Measurements from ENCODE around the gene PSMA8.

Gene PSMA8

GRCh38 chr18:26133652-26134051, at the start of gene PSMA8:
TSS of gene PSMA8 (plus strand) at chr18:26133869. CDS start at chr18:26133966, 97 bp downstream.
- Histone ChIP-seq H3K4me1 (ENCODE audit: control insufficient read depth, insufficient read depth, low read length) (no peaks in the 10 kb centered on the region), H3K9me3 (ENCODE audit: control insufficient read depth in 2 of 2, low read length in 2 of 2) (no peaks in the 10 kb centered on the region), H3K4me3 (ENCODE audit: low read length in 2 of 2) (no peak within 1 kb of the TSS), H3K27ac (ENCODE audit: low read length) (no peak within 1 kb of the TSS), H3K36me3 (ENCODE audit: control insufficient read depth in 2 of 2, insufficient read depth in 2 of 2, low read length in 2 of 2) (no peaks in the 10 kb centered on the region), H3K27me3 (ENCODE audit: control insufficient read depth in 1 of 2, insufficient read depth in 2 of 2, low read length in 2 of 2) (no peaks in the 10 kb centered on the region), H3K9ac (ENCODE audit: low read length in 2 of 2) (no peak within 1 kb of the TSS)

GRCh38 chr18:26085056-26085455, 48.6 kb upstream of the PSMA8 start:
- H3K4me3 ChIP-seq (ENCODE audit: low read length in 2 of 2) = no peak overlapping the region
- H3K4me1 ChIP-seq (ENCODE audit: control insufficient read depth, insufficient read depth, low read length) = no peaks in the 10 kb centered on the region
- H3K9ac ChIP-seq (ENCODE audit: low read length in 2 of 2) = no peak overlapping the region
- H3K36me3 ChIP-seq (ENCODE audit: control insufficient read depth in 2 of 2, insufficient read depth in 2 of 2, low read length in 2 of 2) = peaks cover 3 to 13% of the 10 kb centered on the region in 2 donors
- no peak overlapping the region for H3K27ac ChIP-seq (ENCODE audit: low read length)
- no peaks in the 10 kb centered on the region for H3K9me3 ChIP-seq (ENCODE audit: control insufficient read depth in 2 of 2, low read length in 2 of 2)
- H3K27me3 ChIP-seq (ENCODE audit: control insufficient read depth in 1 of 2, insufficient read depth in 2 of 2, low read length in 2 of 2) = no peaks in the 10 kb centered on the region

DNA sequence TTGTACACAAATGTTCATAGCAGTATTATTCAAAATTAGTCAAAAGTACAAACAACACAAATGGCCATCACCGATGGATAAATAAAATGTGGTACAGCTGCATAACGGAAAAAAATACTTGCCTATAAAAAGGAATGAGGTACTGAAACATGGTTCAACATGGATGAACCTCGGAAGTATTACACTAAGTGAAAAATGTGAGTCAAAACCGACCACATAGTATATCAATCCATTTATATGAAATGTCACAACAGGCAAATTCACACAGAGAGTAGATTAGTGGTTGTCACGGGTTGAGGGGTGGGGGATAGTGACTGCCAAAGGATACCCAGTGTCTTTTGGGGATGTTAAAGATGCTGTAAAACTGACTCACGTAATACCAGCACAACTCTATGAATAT, 46.7 kb upstream of the PSMA8 start:
- Histone ChIP-seq H3K27ac (ENCODE audit: low read length) (no peak overlapping the region), H3K4me3 (ENCODE audit: low read length in 2 of 2) (no peak overlapping the region), H3K36me3 (ENCODE audit: control insufficient read depth in 2 of 2, insufficient read depth in 2 of 2, low read length in 2 of 2) (peaks cover 3 to 13% of the 10 kb centered on the region in 2 donors), H3K27me3 (ENCODE audit: control insufficient read depth in 1 of 2, insufficient read depth in 2 of 2, low read length in 2 of 2) (no peaks in the 10 kb centered on the region), H3K4me1 (ENCODE audit: control insufficient read depth, insufficient read depth, low read length) (no peaks in the 10 kb centered on the region), H3K9me3 (ENCODE audit: control insufficient read depth in 2 of 2, low read length in 2 of 2) (no peaks in the 10 kb centered on the region), H3K9ac (ENCODE audit: low read length in 2 of 2) (no peak overlapping the region)

DNA sequence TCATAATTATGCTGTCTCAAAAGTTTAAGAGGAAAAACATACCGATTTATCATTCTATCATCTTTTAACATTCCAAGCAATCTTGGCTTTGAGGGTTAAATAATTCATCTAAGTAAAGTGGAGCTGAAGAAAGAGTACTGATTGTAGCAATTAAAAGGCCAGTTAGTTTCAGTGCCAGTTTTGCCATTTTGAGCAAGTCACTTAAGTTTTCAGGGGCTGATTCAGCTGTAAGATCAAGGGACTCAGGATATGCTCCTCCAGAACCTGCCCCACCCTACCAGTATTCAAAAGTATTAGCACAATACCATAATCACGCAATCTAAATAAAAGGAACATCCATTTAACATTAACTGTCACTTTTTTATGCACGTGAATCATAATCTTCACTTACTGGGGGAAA, 45.2 kb upstream of the PSMA8 start:
- peak overlapping the region; percentile 93 to 96 for H3K4me3 ChIP-seq (ENCODE audit: low read length in 2 of 2)
- H3K27me3 ChIP-seq (ENCODE audit: control insufficient read depth in 1 of 2, insufficient read depth in 2 of 2, low read length in 2 of 2) = no peaks in the 10 kb centered on the region
- no peaks in the 10 kb centered on the region for H3K4me1 ChIP-seq (ENCODE audit: control insufficient read depth, insufficient read depth, low read length)
- no peak overlapping the region for H3K27ac ChIP-seq (ENCODE audit: low read length)
- H3K9ac ChIP-seq (ENCODE audit: low read length in 2 of 2) = peak overlapping the region in 1 of 2 donors; percentile 1
- no peaks in the 10 kb centered on the region for H3K9me3 ChIP-seq (ENCODE audit: control insufficient read depth in 2 of 2, low read length in 2 of 2)
- peaks cover 2 to 3% of the 10 kb centered on the region in 2 donors for H3K36me3 ChIP-seq (ENCODE audit: control insufficient read depth in 2 of 2, insufficient read depth in 2 of 2, low read length in 2 of 2)

GRCh38 chr18:26089293-26090129, 44.2 kb upstream of the PSMA8 start:
- Histone ChIP-seq H3K9me3 (ENCODE audit: control insufficient read depth in 2 of 2, low read length in 2 of 2) (no peaks in the 10 kb centered on the region), H3K27ac (ENCODE audit: low read length) (peak overlapping the region; percentile 97), H3K27me3 (ENCODE audit: control insufficient read depth in 1 of 2, insufficient read depth in 2 of 2, low read length in 2 of 2) (no peaks in the 10 kb centered on the region), H3K9ac (ENCODE audit: low read length in 2 of 2) (peak overlapping the region; percentile 95), H3K4me1 (ENCODE audit: control insufficient read depth, insufficient read depth, low read length) (no peaks in the 10 kb centered on the region), H3K36me3 (ENCODE audit: control insufficient read depth in 2 of 2, insufficient read depth in 2 of 2, low read length in 2 of 2) (peaks cover 0 to 3% of the 10 kb centered on the region in 2 donors), H3K4me3 (ENCODE audit: low read length in 2 of 2) (peak overlapping the region; percentile 93 to 96)

DNA sequence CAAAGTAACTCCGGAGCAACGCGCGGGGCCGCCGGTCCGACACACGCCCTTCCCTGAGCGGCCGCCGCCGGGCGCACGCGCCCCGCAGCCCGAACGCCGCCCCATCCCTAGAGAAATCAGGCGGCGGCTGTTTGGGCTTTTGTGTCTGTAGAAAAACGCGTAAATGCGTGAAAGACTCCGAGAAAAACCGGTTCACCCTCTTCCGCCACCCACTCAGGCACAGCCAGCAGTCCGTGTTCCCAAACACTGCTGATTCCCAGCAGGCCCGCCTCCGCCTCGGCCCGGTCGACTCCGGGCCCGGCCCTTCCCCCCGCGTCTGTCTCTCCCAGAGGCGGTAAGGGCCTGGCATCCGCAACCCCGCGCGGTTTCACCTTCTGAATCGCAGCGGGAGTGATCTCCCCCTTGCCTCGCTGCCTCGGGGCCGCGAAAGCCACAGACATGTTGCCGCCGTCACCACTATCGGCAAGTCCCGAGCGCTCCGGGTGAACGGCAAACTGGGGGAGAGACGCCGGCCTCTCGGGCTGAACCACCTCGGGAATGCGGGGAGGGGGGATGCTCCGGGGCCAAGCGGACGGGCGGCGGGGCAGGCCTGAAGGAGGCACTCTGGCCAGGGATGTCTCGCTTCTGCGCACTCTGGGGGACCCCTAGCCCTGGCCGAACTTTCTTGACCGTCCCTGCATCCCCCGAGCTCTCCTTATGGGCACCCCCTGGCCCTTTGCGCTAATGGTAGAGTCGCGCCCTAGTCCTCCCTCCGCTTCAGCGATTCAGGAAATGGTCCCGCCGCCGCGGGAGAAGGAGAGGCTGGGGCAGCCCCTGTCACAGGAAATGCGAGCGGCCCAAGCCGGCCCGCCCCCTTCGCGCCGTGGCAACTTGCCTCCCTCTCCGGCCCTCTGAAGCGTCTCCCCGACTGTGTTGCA, 43.3 kb upstream of the PSMA8 start, which contains the start of gene SS18:
Gene SS18, minus strand, starts transcription at position 484 of the 917 bp plus-strand sequence. Its CDS starts 44 bp downstream, at position 440.
- peak within 1 kb of the TSS; percentile 95 for H3K9ac ChIP-seq (ENCODE audit: low read length in 2 of 2)
- no peaks in the 10 kb centered on the region for H3K9me3 ChIP-seq (ENCODE audit: control insufficient read depth in 2 of 2, low read length in 2 of 2)
- H3K27ac ChIP-seq (ENCODE audit: low read length) = peak within 1 kb of the TSS; percentile 97
- peak within 1 kb of the TSS; percentile 93 to 96 for H3K4me3 ChIP-seq (ENCODE audit: low read length in 2 of 2)
- H3K4me1 ChIP-seq (ENCODE audit: control insufficient read depth, insufficient read depth, low read length) = no peaks in the 10 kb centered on the region
- peaks cover 0 to 3% of the 10 kb centered on the region in 2 donors for H3K36me3 ChIP-seq (ENCODE audit: control insufficient read depth in 2 of 2, insufficient read depth in 2 of 2, low read length in 2 of 2)
- no peaks in the 10 kb centered on the region for H3K27me3 ChIP-seq (ENCODE audit: control insufficient read depth in 1 of 2, insufficient read depth in 2 of 2, low read length in 2 of 2)

DNA sequence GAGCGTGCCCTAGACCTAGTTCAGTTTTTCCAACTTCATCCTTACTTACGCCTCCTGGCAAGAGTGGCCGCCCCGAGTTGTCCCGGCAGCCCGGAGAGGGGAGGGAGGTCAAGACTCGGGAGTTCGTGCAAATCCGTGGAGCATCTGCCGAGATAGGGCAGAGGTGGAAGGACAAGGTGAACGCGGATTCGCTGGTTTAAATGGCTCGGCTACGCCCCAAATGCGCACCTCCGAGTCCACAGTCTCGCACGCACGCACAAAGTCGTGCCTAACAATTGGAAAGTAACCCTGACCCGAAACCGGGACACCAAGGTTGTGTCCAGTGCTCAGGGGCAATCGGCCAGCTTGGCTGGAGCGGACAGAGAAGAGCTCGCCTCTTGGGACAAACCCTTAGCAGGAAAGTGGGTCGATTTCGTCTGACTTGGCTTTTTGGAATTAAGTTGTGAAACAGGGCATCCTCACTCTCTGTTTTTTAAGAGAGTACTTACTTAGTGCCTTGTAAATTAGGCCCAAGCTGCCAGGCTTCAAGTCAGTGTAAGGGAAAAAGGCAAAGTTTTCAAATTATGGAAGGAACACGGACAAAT, 42.5 kb upstream of the PSMA8 start:
- Histone ChIP-seq H3K9ac (ENCODE audit: low read length in 2 of 2) (peak overlapping the region; percentile 95), H3K4me3 (ENCODE audit: low read length in 2 of 2) (peak overlapping the region; percentile 93 to 96), H3K9me3 (ENCODE audit: control insufficient read depth in 2 of 2, low read length in 2 of 2) (no peaks in the 10 kb centered on the region)

GRCh38 chr18:26096852-26097251, 36.8 kb upstream of the PSMA8 start:
- Histone ChIP-seq H3K4me1 (ENCODE audit: control insufficient read depth, insufficient read depth, low read length) (no peaks in the 10 kb centered on the region), H3K27me3 (ENCODE audit: control insufficient read depth in 1 of 2, insufficient read depth in 2 of 2, low read length in 2 of 2) (no peaks in the 10 kb centered on the region), H3K27ac (ENCODE audit: low read length) (no peak overlapping the region), H3K9ac (ENCODE audit: low read length in 2 of 2) (no peak overlapping the region), H3K4me3 (ENCODE audit: low read length in 2 of 2) (no peak overlapping the region), H3K36me3 (ENCODE audit: control insufficient read depth in 2 of 2, insufficient read depth in 2 of 2, low read length in 2 of 2) (no peaks in the 10 kb centered on the region), H3K9me3 (ENCODE audit: control insufficient read depth in 2 of 2, low read length in 2 of 2) (no peaks in the 10 kb centered on the region)

More for the DNA sequence above, 42.5 kb upstream of the PSMA8 start:
- Histone ChIP-seq H3K36me3 (ENCODE audit: control insufficient read depth in 2 of 2, insufficient read depth in 2 of 2, low read length in 2 of 2) (no peaks in the 10 kb centered on the region), H3K27ac (ENCODE audit: low read length) (peak overlapping the region; percentile 97), H3K4me1 (ENCODE audit: control insufficient read depth, insufficient read depth, low read length) (no peaks in the 10 kb centered on the region), H3K27me3 (ENCODE audit: control insufficient read depth in 1 of 2, insufficient read depth in 2 of 2, low read length in 2 of 2) (no peaks in the 10 kb centered on the region)

DNA sequence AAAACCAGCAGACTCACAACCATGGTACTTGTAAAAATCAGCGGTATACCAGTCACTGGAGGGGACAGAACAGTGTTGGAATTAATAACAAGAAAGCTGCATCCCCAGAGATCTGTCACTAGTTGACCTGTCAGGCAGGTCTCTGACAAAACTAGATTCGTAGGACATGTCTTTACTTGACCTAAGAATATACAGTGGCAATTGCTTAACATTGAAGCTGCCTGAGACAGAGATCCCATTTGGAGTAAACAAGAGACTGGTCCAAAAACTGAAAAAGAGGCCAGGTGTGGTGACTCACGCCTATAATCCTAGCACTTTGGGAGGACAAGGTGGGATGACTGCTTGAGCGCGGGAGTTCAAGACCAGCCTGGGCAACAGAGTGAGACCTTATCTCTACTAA, 36.1 kb upstream of the PSMA8 start:
- Histone ChIP-seq H3K4me3 (ENCODE audit: low read length in 2 of 2) (no peak overlapping the region), H3K36me3 (ENCODE audit: control insufficient read depth in 2 of 2, insufficient read depth in 2 of 2, low read length in 2 of 2) (no peaks in the 10 kb centered on the region), H3K9me3 (ENCODE audit: control insufficient read depth in 2 of 2, low read length in 2 of 2) (no peaks in the 10 kb centered on the region), H3K27me3 (ENCODE audit: control insufficient read depth in 1 of 2, insufficient read depth in 2 of 2, low read length in 2 of 2) (no peaks in the 10 kb centered on the region), H3K27ac (ENCODE audit: low read length) (no peak overlapping the region), H3K4me1 (ENCODE audit: control insufficient read depth, insufficient read depth, low read length) (no peaks in the 10 kb centered on the region), H3K9ac (ENCODE audit: low read length in 2 of 2) (no peak overlapping the region)

DNA sequence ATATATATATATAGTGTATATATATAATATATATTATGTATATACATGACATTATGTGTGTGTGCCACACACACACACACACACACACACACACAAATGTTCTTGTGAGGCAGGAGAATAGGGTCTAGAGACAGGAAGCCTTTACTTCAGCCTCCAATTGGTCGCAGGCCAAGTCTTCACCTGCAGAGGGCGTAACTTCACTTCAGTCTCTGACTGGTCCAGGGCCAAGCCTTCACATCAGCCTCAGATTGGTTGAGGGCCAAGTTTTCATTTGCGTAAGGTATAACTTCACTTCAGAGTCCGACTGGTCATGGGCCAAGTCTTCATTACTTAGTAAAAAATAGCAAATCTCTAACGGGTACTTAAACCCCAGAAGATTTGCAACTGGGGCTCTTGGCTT, 30.1 kb upstream of the PSMA8 start:
- H3K27ac ChIP-seq (ENCODE audit: low read length) = no peak overlapping the region
- H3K27me3 ChIP-seq (ENCODE audit: control insufficient read depth in 1 of 2, insufficient read depth in 2 of 2, low read length in 2 of 2) = no peaks in the 10 kb centered on the region
- H3K36me3 ChIP-seq (ENCODE audit: control insufficient read depth in 2 of 2, insufficient read depth in 2 of 2, low read length in 2 of 2) = no peaks in the 10 kb centered on the region
- H3K9me3 ChIP-seq (ENCODE audit: control insufficient read depth in 2 of 2, low read length in 2 of 2) = no peaks in the 10 kb centered on the region
- no peak overlapping the region for H3K4me3 ChIP-seq (ENCODE audit: low read length in 2 of 2)
- no peak overlapping the region for H3K9ac ChIP-seq (ENCODE audit: low read length in 2 of 2)
- H3K4me1 ChIP-seq (ENCODE audit: control insufficient read depth, insufficient read depth, low read length) = no peaks in the 10 kb centered on the region

Data from stomach smooth muscle (tissue), 2 donors.